ENCODE measurements around the gene SHC3. TPM values are rescaled to one million over a fixed set of nuclear protein-coding genes. Genes with fewer than 3 reads are reported as not detected.
A peak's percentile ranks its signal among the peaks of the same experiment; 100 is the strongest.

The SHC3 gene
- total RNA-seq, 2 donors from 2014 or later = 0.95 to 1.3 TPM

DNA sequence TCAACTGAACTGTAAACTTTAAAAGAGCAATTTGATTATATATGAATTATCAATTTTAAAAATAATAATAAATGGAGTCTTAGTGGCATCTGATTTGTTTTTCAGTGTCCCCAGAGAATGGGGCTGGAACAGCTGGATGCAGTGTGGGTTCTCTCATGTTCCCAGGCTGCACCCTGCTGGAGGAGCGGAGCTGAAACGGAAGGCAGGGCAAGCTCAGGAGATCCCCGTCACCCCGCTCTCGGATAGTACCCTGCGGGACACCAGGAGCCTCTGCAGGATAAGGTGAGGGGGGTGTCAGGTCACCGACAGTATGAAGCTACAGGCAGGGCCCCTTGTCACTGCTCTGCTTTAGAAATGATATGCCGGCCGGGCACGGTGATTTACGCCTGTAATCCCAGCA lies 130.0 kb downstream of the SHC3 start:
- H3K36me3 ChIP-seq (ENCODE audit: control insufficient read depth, insufficient read depth, low read length) = no peaks in the 10 kb centered on the region
- DNase-seq = no peak
- no peaks in the 10 kb centered on the region for H3K4me1 ChIP-seq (ENCODE audit: control insufficient read depth, insufficient read depth, low read length)
- no peak overlapping the region for H3K27ac ChIP-seq (ENCODE audit: low read depth, low read length)
- Mint-ChIP-seq H3K27ac (no peak overlapping the region), H3K9me3 (no peaks in the 10 kb centered on the region), H3K4me3 (no peak overlapping the region), H3K36me3 (ENCODE audit: low read depth) (no peaks in the 10 kb centered on the region), H3K27me3 (ENCODE audit: insufficient read depth) (no peaks in the 10 kb centered on the region), H3K4me1 (peaks cover 4% of the 10 kb centered on the region)
- WGBS, 2 experiments (ENCODE audit: insufficient coverage in 1 of 2, insufficient read length in 1 of 2) = 94 to 96% methylated on average over 11 of the region's 11 CpGs
- H3K27me3 ChIP-seq (ENCODE audit: control insufficient read depth, insufficient read depth, low read length, poor library complexity, severe bottlenecking) = no peaks in the 10 kb centered on the region
- no peak overlapping the region for H3K4me3 ChIP-seq (ENCODE audit: low read length)
- TF ChIP-seq, protein P1, sequence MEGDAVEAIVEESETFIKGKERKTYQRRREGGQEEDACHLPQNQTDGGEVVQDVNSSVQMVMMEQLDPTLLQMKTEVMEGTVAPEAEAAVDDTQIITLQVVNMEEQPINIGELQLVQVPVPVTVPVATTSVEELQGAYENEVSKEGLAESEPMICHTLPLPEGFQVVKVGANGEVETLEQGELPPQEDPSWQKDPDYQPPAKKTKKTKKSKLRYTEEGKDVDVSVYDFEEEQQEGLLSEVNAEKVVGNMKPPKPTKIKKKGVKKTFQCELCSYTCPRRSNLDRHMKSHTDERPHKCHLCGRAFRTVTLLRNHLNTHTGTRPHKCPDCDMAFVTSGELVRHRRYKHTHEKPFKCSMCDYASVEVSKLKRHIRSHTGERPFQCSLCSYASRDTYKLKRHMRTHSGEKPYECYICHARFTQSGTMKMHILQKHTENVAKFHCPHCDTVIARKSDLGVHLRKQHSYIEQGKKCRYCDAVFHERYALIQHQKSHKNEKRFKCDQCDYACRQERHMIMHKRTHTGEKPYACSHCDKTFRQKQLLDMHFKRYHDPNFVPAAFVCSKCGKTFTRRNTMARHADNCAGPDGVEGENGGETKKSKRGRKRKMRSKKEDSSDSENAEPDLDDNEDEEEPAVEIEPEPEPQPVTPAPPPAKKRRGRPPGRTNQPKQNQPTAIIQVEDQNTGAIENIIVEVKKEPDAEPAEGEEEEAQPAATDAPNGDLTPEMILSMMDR (conservative IDR thresholded peaks at IDR 0.05) = peak; percentile 40
- no peaks in the 10 kb centered on the region for H3K9me3 ChIP-seq (ENCODE audit: control insufficient read depth, low read length)
- H3K9ac ChIP-seq (ENCODE audit: extremely low read depth, low read length, poor library complexity, severe bottlenecking) = no peak overlapping the region

DNA sequence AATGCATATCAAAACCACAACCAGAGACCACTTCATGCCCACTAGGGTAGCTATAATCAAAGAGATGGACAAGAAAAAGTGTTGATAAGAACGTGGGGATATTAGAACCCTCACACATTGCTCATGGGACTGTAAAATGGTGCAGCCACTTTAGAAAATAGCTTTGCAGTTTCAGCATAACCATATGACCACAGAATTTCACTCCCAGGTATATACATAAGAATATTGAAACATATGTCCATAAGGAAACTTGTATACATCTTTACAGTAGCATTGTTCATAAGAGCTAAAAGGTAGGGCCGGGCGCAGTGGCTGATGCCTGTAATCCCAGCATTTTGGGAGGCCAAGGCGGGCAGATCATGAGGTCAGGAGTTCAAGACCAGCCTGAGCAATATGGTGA lies 131.0 kb downstream of the SHC3 start:
- no peaks in the 10 kb centered on the region for H3K27me3 ChIP-seq (ENCODE audit: control insufficient read depth, insufficient read depth, low read length, poor library complexity, severe bottlenecking)
- 93 to 97% methylated on average over 3 to 4 of the region's 4 CpGs for WGBS, 2 experiments (ENCODE audit: insufficient coverage in 1 of 2, insufficient read length in 1 of 2)
- Mint-ChIP-seq H3K27me3 (ENCODE audit: insufficient read depth) (no peaks in the 10 kb centered on the region), H3K4me3 (no peak overlapping the region), H3K36me3 (ENCODE audit: low read depth) (no peaks in the 10 kb centered on the region), H3K9me3 (no peaks in the 10 kb centered on the region), H3K4me1 (peaks cover 4% of the 10 kb centered on the region), H3K27ac (no peak overlapping the region)
- H3K27ac ChIP-seq (ENCODE audit: low read depth, low read length) = no peak overlapping the region
- no peaks in the 10 kb centered on the region for H3K36me3 ChIP-seq (ENCODE audit: control insufficient read depth, insufficient read depth, low read length)
- H3K4me3 ChIP-seq (ENCODE audit: low read length) = no peak overlapping the region
- no peak for DNase-seq
- no peaks in the 10 kb centered on the region for H3K4me1 ChIP-seq (ENCODE audit: control insufficient read depth, insufficient read depth, low read length)
- TF ChIP-seq, protein P1 (conservative IDR thresholded peaks at IDR 0.05) = no peak
- H3K9ac ChIP-seq (ENCODE audit: extremely low read depth, low read length, poor library complexity, severe bottlenecking) = no peak overlapping the region
- no peaks in the 10 kb centered on the region for H3K9me3 ChIP-seq (ENCODE audit: control insufficient read depth, low read length)

DNA sequence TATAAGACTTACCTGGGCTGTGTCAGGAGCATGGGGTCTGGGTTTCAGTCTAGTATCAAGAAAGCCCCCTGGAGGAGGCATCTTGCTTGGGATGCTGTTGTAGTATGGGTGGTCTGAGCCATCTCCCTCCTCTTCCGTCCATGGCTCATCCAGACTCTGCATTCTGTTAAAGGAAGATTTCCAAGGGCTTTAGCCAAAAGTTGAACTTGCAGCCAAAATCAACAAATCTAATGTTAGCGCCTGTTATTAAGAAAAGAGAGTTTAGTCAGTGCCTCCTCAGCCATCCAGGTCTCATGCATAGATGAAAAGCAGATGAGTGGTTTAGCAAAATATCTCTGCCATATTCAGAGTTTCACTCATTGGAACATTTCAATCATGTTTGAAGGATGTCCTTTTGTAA lies 131.8 kb downstream of the SHC3 start:
- 93 to 100% methylated on average over 1 to 2 of the region's 2 CpGs for WGBS, 2 experiments (ENCODE audit: insufficient coverage in 1 of 2, insufficient read length in 1 of 2)
- no peaks in the 10 kb centered on the region for H3K27me3 Mint-ChIP-seq (ENCODE audit: insufficient read depth)
- H3K9ac ChIP-seq (ENCODE audit: extremely low read depth, low read length, poor library complexity, severe bottlenecking) = no peak overlapping the region

More for the DNA sequence above, 131.8 kb downstream of the SHC3 start:
- DNase-seq = no peak
- Histone ChIP-seq H3K36me3 (ENCODE audit: control insufficient read depth, insufficient read depth, low read length) (no peaks in the 10 kb centered on the region), H3K4me3 (ENCODE audit: low read length) (no peak overlapping the region), H3K27me3 (ENCODE audit: control insufficient read depth, insufficient read depth, low read length, poor library complexity, severe bottlenecking) (no peaks in the 10 kb centered on the region), H3K9me3 (ENCODE audit: control insufficient read depth, low read length) (no peaks in the 10 kb centered on the region), H3K27ac (ENCODE audit: low read depth, low read length) (no peak overlapping the region), H3K4me1 (ENCODE audit: control insufficient read depth, insufficient read depth, low read length) (no peaks in the 10 kb centered on the region)
- TF ChIP-seq, protein P1 (conservative IDR thresholded peaks at IDR 0.05) = no peak
- Mint-ChIP-seq H3K4me3 (no peak overlapping the region), H3K36me3 (ENCODE audit: low read depth) (no peaks in the 10 kb centered on the region), H3K9me3 (no peaks in the 10 kb centered on the region), H3K4me1 (peaks cover 4% of the 10 kb centered on the region), H3K27ac (no peak overlapping the region)
